GM23248 (cell line): ENCODE data around the gene ATP11C.

Source experiments
- EZH2 ChIP-seq: fragments of 200-600 bp; sonication (generic); IDR thresholded peaks from 2 replicates; pipeline ENCODE4 v1.6.1; 2018; ENCODE audit warnings: antibody characterized with exemption, mild to moderate bottlenecking; ENCODE audit not compliant: insufficient read depth, poor library complexity, severe bottlenecking
- EZH2phosphoT487 ChIP-seq: fragments of 200-600 bp; sonication (generic); IDR thresholded peaks from 2 replicates; pipeline ENCODE4 v1.6.1; 2018; ENCODE audit warnings: antibody characterized with exemption, moderate library complexity, mild to moderate bottlenecking, low read depth; ENCODE audit not compliant: insufficient read depth

DNA sequence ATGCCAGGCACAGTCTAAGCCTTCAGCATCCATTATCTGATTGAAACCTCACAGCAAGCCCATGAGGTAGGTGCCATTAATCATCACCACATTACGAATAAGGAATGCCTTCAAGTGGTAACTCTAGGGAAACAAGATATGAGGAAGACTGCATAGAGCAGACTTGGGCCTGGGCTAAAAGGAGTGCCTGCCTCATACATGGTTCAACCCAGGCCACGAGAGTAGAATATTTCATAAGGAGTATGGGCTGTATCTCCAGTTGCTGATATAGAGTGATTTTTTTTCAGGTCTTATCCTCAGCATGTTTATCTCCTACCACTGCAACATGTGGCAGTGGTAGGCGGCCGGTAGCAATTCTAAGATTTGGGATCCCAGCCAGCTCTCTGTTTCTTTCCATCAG lies 51.7 kb downstream of the ATP11C start:
- TF ChIP-seq EZH2 (no peak), EZH2phosphoT487 (no peak)
